GM19035 (cell line): Measurements from ENCODE around the gene TAS2R1.
"Not testable (repeated sequence)": the region's sequence is repeated elsewhere in the genome, so short reads cannot be mapped to it uniquely, and the experiment has no call there.

Source experiments
- ATAC-seq: cut with Tn5 transposase; IDR thresholded peaks from one replicate; pipeline ENCODE4 v1.9.1; 2021; ENCODE audit not compliant: unreplicated experiment

Gene TAS2R1

GRCh38 chr5:9623661-9624060, 6.5 kb downstream of the TAS2R1 start:
- no peak for ATAC-seq

- ATAC-seq, result no peak
Observed at GRCh38 chr5:9622971-9623421, 7.2 kb downstream of the TAS2R1 start.

GRCh38 chr5:9621379-9621903, 8.7 kb downstream of the TAS2R1 start:
- no peak for ATAC-seq

GRCh38 chr5:9619331-9620092, 10.6 kb downstream of the TAS2R1 start:
- no peak for ATAC-seq

GRCh38 chr5:9617739-9618504, 12.2 kb downstream of the TAS2R1 start:
- no peak for ATAC-seq

- no peak for ATAC-seq
Observed at GRCh38 chr5:9617221-9617620, 12.9 kb downstream of the TAS2R1 start.

GRCh38 chr5:9615331-9615730, 14.8 kb downstream of the TAS2R1 start:
- ATAC-seq, result no peak

GRCh38 chr5:9613360-9613759, 16.8 kb downstream of the TAS2R1 start:
- no peak for ATAC-seq

GRCh38 chr5:9610969-9611368, 19.2 kb downstream of the TAS2R1 start:
- ATAC-seq, result no peak

- ATAC-seq, result no peak
Observed at GRCh38 chr5:9610364-9610763, 19.8 kb downstream of the TAS2R1 start.

GRCh38 chr5:9608093-9608492, 22.1 kb downstream of the TAS2R1 start:
- no peak for ATAC-seq

GRCh38 chr5:9605041-9605838, 24.9 kb downstream of the TAS2R1 start:
- no peak for ATAC-seq

GRCh38 chr5:9604416-9604815, 25.7 kb downstream of the TAS2R1 start:
- ATAC-seq, result no peak

GRCh38 chr5:9601055-9601739, 29.0 kb downstream of the TAS2R1 start:
- no peak for ATAC-seq

- no peak for ATAC-seq
Observed at GRCh38 chr5:9599391-9599790, 30.8 kb downstream of the TAS2R1 start.

- ATAC-seq, result not testable (repeated sequence)
Observed at GRCh38 chr5:9598329-9598728, 31.8 kb downstream of the TAS2R1 start.

- ATAC-seq, result not testable (repeated sequence)
Observed at GRCh38 chr5:9597322-9597721, 32.8 kb downstream of the TAS2R1 start.

- ATAC-seq, result no peak
Observed at GRCh38 chr5:9596824-9597223, 33.3 kb downstream of the TAS2R1 start.

- no peak for ATAC-seq
Observed at GRCh38 chr5:9596171-9596780, 33.9 kb downstream of the TAS2R1 start.

- no peak for ATAC-seq
Observed at GRCh38 chr5:9594913-9595312, 35.2 kb downstream of the TAS2R1 start.
